Measurements from ENCODE around the gene DDX27.
A peak's percentile ranks its signal among the peaks of the same experiment; 100 is the strongest.

Gene DDX27

DNA sequence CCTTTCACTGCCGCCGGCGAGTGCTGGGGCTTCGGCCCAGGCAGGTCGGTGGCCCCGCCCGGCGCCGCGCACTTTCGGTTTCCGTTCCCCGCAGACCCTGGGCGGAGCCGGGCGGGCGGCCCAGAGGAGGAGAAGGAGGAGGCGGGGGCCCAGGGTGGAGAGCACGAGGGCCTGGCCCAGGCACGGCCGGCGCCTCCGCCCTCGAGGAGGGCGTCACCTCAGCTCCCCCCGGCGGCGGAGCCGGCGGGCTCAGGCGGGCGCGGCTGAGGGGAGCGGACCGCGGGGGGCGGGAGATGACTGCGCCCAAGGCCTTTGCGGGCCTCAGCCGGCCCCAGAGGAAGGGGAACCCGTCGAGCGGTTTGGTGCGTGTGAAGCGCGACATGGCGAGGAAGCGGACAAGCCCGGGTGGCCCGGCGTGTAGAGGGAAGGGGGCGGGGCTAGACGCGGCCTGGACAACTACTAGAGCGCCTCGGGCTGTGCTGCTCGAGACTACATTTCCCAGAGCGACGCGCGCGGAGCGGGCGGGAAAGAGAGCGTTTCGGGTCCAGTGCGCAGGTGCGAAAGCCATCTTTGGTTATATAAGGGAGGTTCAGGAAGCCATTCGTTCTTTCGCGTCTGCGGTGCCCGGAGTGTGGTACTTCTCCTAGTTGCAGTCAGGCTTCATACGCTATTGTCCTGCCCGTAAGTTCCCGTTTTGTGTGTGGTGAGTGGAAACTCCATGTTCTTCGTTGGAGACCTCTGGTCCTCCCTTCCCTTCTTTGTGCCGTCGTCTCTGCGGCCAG lies 59.0 kb downstream of the DDX27 start, which contains the start of gene ZNFX1:
Gene ZNFX1 (minus strand): TSS at position 22 of the 782 bp plus-strand sequence. CDS start 2,218 bp downstream, outside the sequence.
- no peaks in the 10 kb centered on the region for H3K27me3 ChIP-seq (replicated peaks; ENCODE audit: control insufficient read depth, insufficient read depth, low read length)
- TF ChIP-seq, protein P1, sequence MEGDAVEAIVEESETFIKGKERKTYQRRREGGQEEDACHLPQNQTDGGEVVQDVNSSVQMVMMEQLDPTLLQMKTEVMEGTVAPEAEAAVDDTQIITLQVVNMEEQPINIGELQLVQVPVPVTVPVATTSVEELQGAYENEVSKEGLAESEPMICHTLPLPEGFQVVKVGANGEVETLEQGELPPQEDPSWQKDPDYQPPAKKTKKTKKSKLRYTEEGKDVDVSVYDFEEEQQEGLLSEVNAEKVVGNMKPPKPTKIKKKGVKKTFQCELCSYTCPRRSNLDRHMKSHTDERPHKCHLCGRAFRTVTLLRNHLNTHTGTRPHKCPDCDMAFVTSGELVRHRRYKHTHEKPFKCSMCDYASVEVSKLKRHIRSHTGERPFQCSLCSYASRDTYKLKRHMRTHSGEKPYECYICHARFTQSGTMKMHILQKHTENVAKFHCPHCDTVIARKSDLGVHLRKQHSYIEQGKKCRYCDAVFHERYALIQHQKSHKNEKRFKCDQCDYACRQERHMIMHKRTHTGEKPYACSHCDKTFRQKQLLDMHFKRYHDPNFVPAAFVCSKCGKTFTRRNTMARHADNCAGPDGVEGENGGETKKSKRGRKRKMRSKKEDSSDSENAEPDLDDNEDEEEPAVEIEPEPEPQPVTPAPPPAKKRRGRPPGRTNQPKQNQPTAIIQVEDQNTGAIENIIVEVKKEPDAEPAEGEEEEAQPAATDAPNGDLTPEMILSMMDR (IDR thresholded peaks at IDR 0.05; ENCODE audit: insufficient read depth, low read length, poor library complexity, severe bottlenecking) = no peak
- peak; percentile 99 for DNase-seq (ENCODE audit: extremely low read depth, insufficient read length)
- H3K36me3 ChIP-seq (ENCODE audit: control insufficient read depth, insufficient read depth, low read length) = peaks cover 32% of the 10 kb centered on the region
- peak within 1 kb of the TSS; percentile 98 for H3K4me3 ChIP-seq (replicated peaks; ENCODE audit: low read depth, low read length)

- peaks cover 40% of the 10 kb centered on the region for H3K36me3 ChIP-seq (ENCODE audit: control insufficient read depth, insufficient read depth, low read length)
- TF ChIP-seq, protein P1 (IDR thresholded peaks at IDR 0.05; ENCODE audit: insufficient read depth, low read length, poor library complexity, severe bottlenecking) = no peak
- DNase-seq (ENCODE audit: extremely low read depth, insufficient read length) = no peak
- H3K4me3 ChIP-seq (replicated peaks; ENCODE audit: low read depth, low read length) = peak overlapping the region; percentile 98
- no peaks in the 10 kb centered on the region for H3K27me3 ChIP-seq (replicated peaks; ENCODE audit: control insufficient read depth, insufficient read depth, low read length)
Measured at GRCh38 chr20:49278818-49279676, 59.8 kb downstream of the DDX27 start.

DNA sequence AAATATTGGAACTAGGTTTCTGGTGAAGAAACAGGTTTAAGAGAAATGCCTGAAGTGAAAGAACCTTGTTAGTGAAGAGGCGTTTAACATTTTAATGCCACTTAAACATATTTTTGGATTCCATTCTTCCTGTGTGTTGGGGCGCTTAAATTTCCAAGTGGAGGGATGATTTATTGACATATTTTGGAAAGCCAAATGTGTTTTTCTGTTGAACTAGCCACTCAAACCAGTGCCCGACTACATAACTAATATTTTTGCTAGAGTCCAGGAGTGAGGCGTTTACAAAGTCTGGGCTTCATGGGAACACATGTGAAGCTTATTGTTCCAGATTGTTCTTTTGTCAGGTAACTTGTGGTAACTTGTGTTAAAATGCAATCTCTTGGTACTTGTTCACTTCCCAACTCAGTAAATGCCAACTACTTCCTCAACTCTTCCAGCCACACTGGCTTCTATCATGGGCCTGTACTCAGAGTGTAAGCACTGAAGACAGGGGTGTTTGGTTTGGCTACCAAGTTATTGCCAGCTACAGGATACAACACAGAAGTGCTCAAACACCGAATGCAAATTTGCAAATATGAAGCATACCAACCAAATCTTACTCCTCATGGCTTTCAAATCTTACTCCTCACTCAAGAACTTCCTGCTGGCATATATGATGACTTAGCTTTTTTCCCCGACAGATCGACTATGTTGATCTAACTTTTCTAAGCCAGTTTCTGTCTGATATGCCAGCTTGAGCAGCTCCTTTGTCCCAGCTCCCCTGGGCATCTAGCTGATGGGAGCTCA lies 60.7 kb downstream of the DDX27 start:
- Histone ChIP-seq H3K27me3 (replicated peaks; ENCODE audit: control insufficient read depth, insufficient read depth, low read length) (no peaks in the 10 kb centered on the region), H3K36me3 (ENCODE audit: control insufficient read depth, insufficient read depth, low read length) (peaks cover 40% of the 10 kb centered on the region), H3K4me3 (replicated peaks; ENCODE audit: low read depth, low read length) (peak overlapping the region; percentile 98)
- TF ChIP-seq, protein P1 (IDR thresholded peaks at IDR 0.05; ENCODE audit: insufficient read depth, low read length, poor library complexity, severe bottlenecking) = no peak
- DNase-seq (ENCODE audit: extremely low read depth, insufficient read length) = no peak

DNA sequence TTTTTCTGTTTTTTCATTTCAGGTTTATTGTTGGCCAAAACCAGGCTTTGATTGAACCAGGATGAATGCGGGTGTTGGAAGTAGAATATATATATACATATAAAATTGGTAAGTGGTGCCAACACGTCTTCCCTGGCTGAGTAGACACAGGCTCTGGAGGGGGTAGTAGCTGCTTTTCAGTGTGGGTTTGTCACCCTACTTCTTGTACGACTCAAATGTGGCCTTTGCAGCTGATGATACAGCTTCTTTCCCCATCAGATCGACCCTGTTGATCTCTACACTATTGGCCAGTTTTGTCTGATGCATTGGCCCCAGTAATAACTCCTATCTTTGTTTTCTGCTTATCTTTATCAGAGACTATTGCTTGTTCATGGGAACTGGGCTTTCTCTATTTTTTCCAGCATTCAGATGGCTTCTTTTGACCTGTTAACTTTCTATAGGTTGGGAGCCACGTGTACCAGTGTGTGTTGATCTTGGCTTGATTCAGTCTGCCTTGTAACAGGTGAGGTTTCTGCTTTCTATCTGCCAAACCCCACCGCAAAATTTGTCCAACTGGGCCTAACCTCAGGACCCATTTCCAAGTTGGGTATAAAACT lies 61.3 kb downstream of the DDX27 start:
- TF ChIP-seq, protein P1 (IDR thresholded peaks at IDR 0.05; ENCODE audit: insufficient read depth, low read length, poor library complexity, severe bottlenecking) = no peak
- DNase-seq (ENCODE audit: extremely low read depth, insufficient read length) = no peak
- Histone ChIP-seq H3K4me3 (replicated peaks; ENCODE audit: low read depth, low read length) (peak overlapping the region; percentile 98), H3K36me3 (ENCODE audit: control insufficient read depth, insufficient read depth, low read length) (peaks cover 44% of the 10 kb centered on the region), H3K27me3 (replicated peaks; ENCODE audit: control insufficient read depth, insufficient read depth, low read length) (no peaks in the 10 kb centered on the region)
